H1 (cell line): ENCODE data around the gene LRTM2. TPM values are rescaled to one million over a fixed set of nuclear protein-coding genes. Genes with fewer than 3 reads are reported as not detected.

Experiments used
- CBX8 ChIP-seq: fragments of 300-800, 300-1000 bp; sonication (generic); IDR thresholded peaks from 2 replicates; pipeline ENCODE4 v1.7.1; 2016; ENCODE audit warnings: low read depth, low read length, borderline replicate concordance
- FOSL1 ChIP-seq: IDR thresholded peaks from 2 replicates; pipeline ENCODE4 v1.6.1; 2011; ENCODE audit warnings: mild to moderate bottlenecking, low read depth, low read length, moderate library complexity; ENCODE audit not compliant: insufficient read depth
- KDM1A ChIP-seq: fragments of 200-600, 300-600 bp; sonication (generic); IDR thresholded peaks from 2 replicates; pipeline ENCODE4 v1.7.1; 2016; ENCODE audit warnings: mild to moderate bottlenecking, low read length, borderline replicate concordance
- POLR2AphosphoS5 ChIP-seq: IDR thresholded peaks from 2 replicates; pipeline ENCODE4 v1.6.1; 2011; ENCODE audit warnings: low read depth, low read length
- SIX5 ChIP-seq: IDR thresholded peaks from 2 replicates; pipeline ENCODE4 v1.6.1; 2011; ENCODE audit warnings: mild to moderate bottlenecking, low read depth, low read length
- SP1 ChIP-seq: IDR thresholded peaks from 2 replicates; pipeline ENCODE4 v1.6.1; 2011; ENCODE audit warnings: low read depth, low read length
- SRF ChIP-seq: IDR thresholded peaks from 2 replicates; pipeline ENCODE4 v1.6.1; 2011; ENCODE audit warnings: mild to moderate bottlenecking, low read depth, low read length, moderate library complexity
- TAF7 ChIP-seq: optimal IDR thresholded peaks from 2 replicates; pipeline ENCODE3; 2011; ENCODE audit warnings: low read depth, mild to moderate bottlenecking, inconsistent platforms, low read length, moderate library complexity, borderline replicate concordance
- polyA plus RNA-seq, 7 experiments: library from polyadenylated mRNA; depleted of rRNA in 3 of 7; stranded (reverse) in 5 of 7; unstranded in 2 of 7; fragments of >200 nt in 5 of 7; fragments of 200-250 nt in 2 of 7; gene quantifications; 1 replicate in 5 of 7; 2 replicates in 1 of 7; 4 replicates in 1 of 7; pipeline versions ENCODE4 v1.2.1 to v1.2.3, GENCODE V29; 2011 to 2013; ENCODE audit warnings: missing spikeins in 2 of 7, mixed read lengths in 2 of 7
- total RNA-seq: library from RNA; stranded (reverse); fragmentation: NEBNext Ultra II Directional; extraction: Animal tissue kit (Norgen Biotek cat#: 25700); gene quantifications from 2 replicates; pipeline ENCODE4 v1.2.1, GENCODE V29; 2021

Gene LRTM2
- total and polyA plus RNA-seq, 2 of the 8 experiments (the other 6 are each of a cell fraction or from before 2014, with no cell fraction given) = 0.06 TPM; not detected in 1

GRCh38 chr12:1842183-1842904, 22.0 kb downstream of the LRTM2 start (continued):
- TF ChIP-seq TAF7 (no peak), SRF (no peak), CBX8 (no peak), SIX5 (no peak), KDM1A (no peak), FOSL1 (no peak), SP1 (no peak), POLR2AphosphoS5 (no peak)
